Fibroblast of the aortic adventitia (primary cell): ENCODE measurements around the gene ZFPM1. TPM values are rescaled to one million over a fixed set of nuclear protein-coding genes. Genes with fewer than 3 reads are reported as not detected.

Experiments used
- DNase-seq: peaks from one replicate; pipeline ENCODE4 v3.0.0-alpha.2; 2010; ENCODE audit warnings: low read depth
- H3K4me3 ChIP-seq: 2 replicates; pipeline ENCODE4 v1.5.1; 2011; ENCODE audit warnings: low read depth, mild to moderate bottlenecking, control low read depth, low read length, moderate library complexity
- CTCF ChIP-seq: IDR thresholded peaks from 2 replicates; pipeline ENCODE4 v1.5.1; 2011; ENCODE audit warnings: mild to moderate bottlenecking, low read length, control low read depth, inconsistent platforms; ENCODE audit not compliant: insufficient read depth
- total RNA-seq: library from RNA; depleted of rRNA; stranded (reverse); fragments of >200 nt; gene quantifications from 2 replicates; pipeline ENCODE4 v1.2.3, GENCODE V29; 2012; ENCODE audit warnings: low replicate concordance

ZFPM1 gene
- total RNA-seq, 1 donor = 4.2 TPM

- DNase-seq = no peak
- no peak overlapping the region for H3K4me3 ChIP-seq
- TF ChIP-seq CTCF = peak; percentile 1
Observed at GRCh38 chr16:88495268-88495772, 42.2 kb downstream of the ZFPM1 start.

- TF ChIP-seq CTCF = no peak
- DNase-seq = peak; percentile 86
- H3K4me3 ChIP-seq = no peak overlapping the region
Observed at GRCh38 chr16:88497561-88498462, 44.7 kb downstream of the ZFPM1 start.

- TF ChIP-seq CTCF = no peak
- DNase-seq = no peak
- H3K4me3 ChIP-seq = no peak overlapping the region
Observed at GRCh38 chr16:88498576-88499208, 45.6 kb downstream of the ZFPM1 start.

- TF ChIP-seq CTCF = no peak
- DNase-seq = no peak
- H3K4me3 ChIP-seq = no peak overlapping the region
Observed at GRCh38 chr16:88499292-88499691, 46.2 kb downstream of the ZFPM1 start.

- TF ChIP-seq CTCF = no peak
- DNase-seq = no peak
- no peak overlapping the region for H3K4me3 ChIP-seq
Observed at GRCh38 chr16:88499836-88500251, 46.8 kb downstream of the ZFPM1 start.

- H3K4me3 ChIP-seq = no peak overlapping the region
- TF ChIP-seq CTCF = no peak
- DNase-seq = no peak
Observed at GRCh38 chr16:88500255-88500661, 47.2 kb downstream of the ZFPM1 start.
